GM12878 (cell line): ENCODE measurements around the gene VIPR2. TPM values are rescaled to one million over a fixed set of nuclear protein-coding genes. Genes with fewer than 3 reads are reported as not detected.

Experiments
- ATAC-seq: fragments of 200-7000 bp; cut with Tn5 transposase; 3 replicates; pipeline ENCODE4 v1.9.1; 2020; ENCODE audit warnings: mild to moderate bottlenecking, moderate library complexity
- BruUV-seq: library from RNA; stranded (reverse); fragments of 400-500 nt; replicated peaks from 2 replicates; lab custom pipeline; 2021; lab: Mats Ljungman, UMichigan
- CTCF ChIA-PET: fragments of 300-600 bp; sonication (Branson Sonifier 250); formaldehyde crosslinking; extraction: SDS; loops from one replicate; lab custom pipeline; 2021; ENCODE audit warnings: inconsistent platforms; lab: Yijun Ruan, JAX
- POLR2A ChIA-PET: fragments of 350-600 bp; formaldehyde crosslinking; extraction: SDS; loops from one replicate; lab custom pipeline; 2021; ENCODE audit warnings: inconsistent platforms; lab: Charles Lee
- RAD21 ChIA-PET: fragments of 300-600 bp; sonication (Branson Sonifier 250); formaldehyde crosslinking; loops from one replicate; lab custom pipeline; 2023; ENCODE audit warnings: antibody characterized with exemption; ENCODE audit not compliant: unreplicated experiment; lab: Charles Lee
- SMC1A ChIA-PET: fragments of 300-600 bp; sonication (Branson Sonifier 250); formaldehyde crosslinking; loops from one replicate; lab custom pipeline; 2023; ENCODE audit not compliant: unreplicated experiment, uncharacterized antibody; lab: Charles Lee
- DNase-seq: peaks from one replicate; pipeline ENCODE4 v3.0.0-alpha.2; 2011; ENCODE audit warnings: low read depth, low spot score
- FAIRE-seq: peaks from 3 replicates; lab custom pipeline; 2011; peaks lifted over from hg19 to GRCh38; lab: Jason Lieb, UNC
- H2AFZ ChIP-seq: 2 replicates; pipeline ENCODE4 v1.6.0; 2011; ENCODE audit warnings: low read depth, low read length, control low read depth; ENCODE audit not compliant: control insufficient read depth
- H3K27ac ChIP-seq: 2 replicates; pipeline ENCODE4 v1.5.1; 2011; ENCODE audit warnings: control low read depth; ENCODE audit not compliant: control insufficient read depth, insufficient read depth
- H3K27me3 ChIP-seq, 2 experiments: replicated peaks in 1 of 2; 2 replicates each; pipeline versions ENCODE4 v1.6.0 to v1.6.1; 2011; ENCODE audit warnings: low read length in 1 of 2; ENCODE audit not compliant: control insufficient read depth in 2 of 2, insufficient read depth in 2 of 2
- H3K36me3 ChIP-seq, 2 experiments: 2 replicates each; pipeline ENCODE4 v1.5.1; 2011; ENCODE audit warnings: low read length in 1 of 2; ENCODE audit not compliant: control insufficient read depth in 2 of 2, insufficient read depth in 2 of 2
- H3K4me1 ChIP-seq: 2 replicates; pipeline ENCODE4 v1.6.1; 2011; ENCODE audit warnings: mild to moderate bottlenecking, low read length, moderate library complexity, mixed read lengths; ENCODE audit not compliant: control insufficient read depth, insufficient read depth
- H3K4me2 ChIP-seq: 2 replicates; pipeline ENCODE4 v1.6.0; 2011; ENCODE audit warnings: control low read depth; ENCODE audit not compliant: control insufficient read depth, insufficient read depth
- H3K4me3 ChIP-seq: fragments of 200-600 bp; sonication (generic); 2 replicates; pipeline ENCODE4 v1.5.1; 2016
- H3K79me2 ChIP-seq: 2 replicates; pipeline ENCODE4 v1.6.0; 2011; ENCODE audit warnings: low read length; ENCODE audit not compliant: control insufficient read depth, insufficient read depth
- H3K9ac ChIP-seq: 2 replicates; pipeline ENCODE4 v1.8.0; 2011; ENCODE audit warnings: low read length, control low read depth, mixed read lengths; ENCODE audit not compliant: control insufficient read depth, insufficient read depth
- H3K9me3 ChIP-seq: replicated peaks from 3 replicates; pipeline ENCODE4 v1.5.1; 2011; ENCODE audit warnings: mild to moderate bottlenecking, low read length; ENCODE audit not compliant: control insufficient read depth, insufficient read depth
- H4K20me1 ChIP-seq: 2 replicates; pipeline ENCODE4 v1.6.0; 2011; ENCODE audit not compliant: control insufficient read depth, insufficient read depth
- BCL11A ChIP-seq: IDR thresholded peaks from 2 replicates; pipeline ENCODE4 v1.6.1; 2011; ENCODE audit warnings: low read depth, low read length
- CEBPZ ChIP-seq: fragments of 150-350 bp; IDR thresholded peaks from 2 replicates; pipeline ENCODE4 v1.6.1; 2016; ENCODE audit warnings: low read depth, low read length
- E2F4 ChIP-seq: IDR thresholded peaks from 2 replicates; pipeline ENCODE4 v1.6.1; 2012; ENCODE audit warnings: low read depth, low read length, improper control_type of control experiment
- ETV6 ChIP-seq, 2 experiments: fragments of 450-650 bp in 1 of 2; IDR thresholded peaks in 1 of 2; conservative IDR thresholded peaks in 1 of 2; 2 replicates each; pipeline ENCODE4 v1.6.1; 2014; ENCODE audit warnings: antibody characterized with exemption in 1 of 2, borderline replicate concordance in 1 of 2, low read depth in 1 of 2, mild to moderate bottlenecking in 1 of 2, moderate library complexity in 1 of 2
- IRF4 ChIP-seq: IDR thresholded peaks from 2 replicates; pipeline ENCODE4 v1.6.1; 2011; ENCODE audit warnings: low read depth, low read length
- IRF5 ChIP-seq: fragments of 450-650 bp; IDR thresholded peaks from 2 replicates; pipeline ENCODE4 v1.6.1; 2017; ENCODE audit warnings: borderline replicate concordance
- MTA3 ChIP-seq: IDR thresholded peaks from 2 replicates; pipeline ENCODE4 v1.6.1; 2012; ENCODE audit warnings: low read length, inconsistent platforms, borderline replicate concordance
- PKNOX1 ChIP-seq: fragments of 450-650 bp; IDR thresholded peaks from 2 replicates; pipeline ENCODE4 v1.6.1; 2016; ENCODE audit warnings: mild to moderate bottlenecking
- POU2F2 ChIP-seq: IDR thresholded peaks from 3 replicates; pipeline ENCODE4 v1.6.1; 2011; ENCODE audit warnings: low read depth, mild to moderate bottlenecking, low read length, borderline replicate concordance
- RBBP5 ChIP-seq: fragments of 200-600 bp; sonication (generic); conservative IDR thresholded peaks from 2 replicates; pipeline ENCODE4 v1.6.1; 2016
- STAT3 ChIP-seq: IDR thresholded peaks from 2 replicates; pipeline ENCODE4 v1.6.1; 2011; ENCODE audit warnings: low read depth, low read length, improper control_type of control experiment
- TAF1 ChIP-seq: IDR thresholded peaks from 2 replicates; pipeline ENCODE4 v1.6.1; 2011; ENCODE audit warnings: mild to moderate bottlenecking, low read depth, low read length, borderline replicate concordance
- WGBS: methylation state at CpG from one replicate; pipeline ENCODE4 v1.1.6; 2016; ENCODE audit warnings: low lambda C conversion rate; ENCODE audit not compliant: insufficient replicate concordance, insufficient coverage; ENCODE audit errors: missing lambda C conversion rate; 5-methylcytosine and 5-hydroxymethylcytosine counted together
- in situ Hi-C: fragments of 300-500 bp; cut with MboI; formaldehyde crosslinking; loops from 9 replicates; pipeline ENCODE4 v1.14.3; 2018; ENCODE audit warnings: mixed read lengths
- intact Hi-C: fragments of 100-400 bp; cut with micrococcal nuclease; formaldehyde crosslinking; loops from one replicate; pipeline ENCODE4 v1.14.2; 2022; ENCODE audit not compliant: unreplicated experiment
- polyA plus RNA-seq, 11 experiments: library from polyadenylated mRNA; depleted of rRNA in 4 of 11; unstranded in 6 of 11; stranded (reverse) in 5 of 11; fragments of >200 nt; fragmentation: Nextera tagmentation in 4 of 11; fragmentation: Illumina TruSeq in 1 of 11; extraction: Ambion mirVana in 4 of 11; extraction: Trizol in 1 of 11; gene quantifications; 1 replicate in 1 of 11; 2 replicates in 10 of 11; pipeline versions ENCODE4 v1.2.1 to v1.2.3, GENCODE V29; 2011 to 2016; ENCODE audit warnings: inconsistent platforms in 2 of 11, missing spikeins in 2 of 11, low read depth in 1 of 11
- total RNA-seq, 4 experiments: library from RNA; depleted of rRNA in 3 of 4; stranded (reverse); fragments of >200 nt in 3 of 4; fragmentation: Illumina TruSeq in 1 of 4; extraction: Trizol in 1 of 4; gene quantifications; 2 replicates each; pipeline versions ENCODE4 v1.2.1 to v1.2.3, GENCODE V29; 2013 to 2021
- TF ChIP-seq, protein P1 (sequence below): fragments of 450-650 bp; formaldehyde crosslinking; IDR thresholded peaks from 2 replicates; pipeline ENCODE4 v1.5.0; 2022; ENCODE audit warnings: mild to moderate bottlenecking, missing genetic modification characterization
- TF ChIP-seq, protein P2 (sequence below): IDR thresholded peaks from 2 replicates; pipeline ENCODE4 v1.6.1; 2012; ENCODE audit warnings: low read depth, low read length, improper control_type of control experiment

The VIPR2 gene
- total and polyA plus RNA-seq, 10 of the 15 experiments (the other 5 are each of a cell fraction or from before 2014, with no cell fraction given), result not detected

DNA sequence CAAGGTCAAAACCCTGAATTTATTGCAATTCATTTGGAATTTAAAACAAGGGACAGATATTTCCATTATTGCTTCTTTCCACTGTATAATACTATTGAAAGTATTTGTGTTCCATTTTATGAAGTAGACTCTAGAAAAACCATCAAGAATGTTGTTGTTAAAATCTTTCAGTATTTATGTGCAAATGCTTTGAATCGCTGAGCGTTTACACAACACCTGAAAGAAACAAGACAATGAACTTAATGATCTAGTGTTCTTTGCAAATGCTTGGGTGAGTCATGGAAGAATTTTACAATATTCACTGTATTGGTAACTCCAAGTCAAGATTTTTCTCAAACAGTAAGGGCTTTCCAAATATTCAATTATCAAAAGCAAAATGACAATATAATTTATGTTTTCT, 97.1 kb downstream of the VIPR2 start:
- 90% methylated on average over 2 of the region's 2 CpGs for WGBS
- ATAC-seq, result no peak
- TF ChIP-seq MTA3 (no peak), TAF1 (no peak), POU2F2 (no peak), IRF5 (no peak), ETV6 (conservative IDR thresholded peaks at IDR 0.05 in 1 of 2, IDR thresholded peaks at IDR 0.05 in 1 of 2; ENCODE audit: borderline replicate concordance in 1 of 2, low read depth in 1 of 2) (no peak), CEBPZ (no peak), STAT3 (no peak), RBBP5 (no peak), E2F4 (no peak), IRF4 (no peak), PKNOX1 (no peak), BCL11A (no peak)
- TF ChIP-seq, protein P1, sequence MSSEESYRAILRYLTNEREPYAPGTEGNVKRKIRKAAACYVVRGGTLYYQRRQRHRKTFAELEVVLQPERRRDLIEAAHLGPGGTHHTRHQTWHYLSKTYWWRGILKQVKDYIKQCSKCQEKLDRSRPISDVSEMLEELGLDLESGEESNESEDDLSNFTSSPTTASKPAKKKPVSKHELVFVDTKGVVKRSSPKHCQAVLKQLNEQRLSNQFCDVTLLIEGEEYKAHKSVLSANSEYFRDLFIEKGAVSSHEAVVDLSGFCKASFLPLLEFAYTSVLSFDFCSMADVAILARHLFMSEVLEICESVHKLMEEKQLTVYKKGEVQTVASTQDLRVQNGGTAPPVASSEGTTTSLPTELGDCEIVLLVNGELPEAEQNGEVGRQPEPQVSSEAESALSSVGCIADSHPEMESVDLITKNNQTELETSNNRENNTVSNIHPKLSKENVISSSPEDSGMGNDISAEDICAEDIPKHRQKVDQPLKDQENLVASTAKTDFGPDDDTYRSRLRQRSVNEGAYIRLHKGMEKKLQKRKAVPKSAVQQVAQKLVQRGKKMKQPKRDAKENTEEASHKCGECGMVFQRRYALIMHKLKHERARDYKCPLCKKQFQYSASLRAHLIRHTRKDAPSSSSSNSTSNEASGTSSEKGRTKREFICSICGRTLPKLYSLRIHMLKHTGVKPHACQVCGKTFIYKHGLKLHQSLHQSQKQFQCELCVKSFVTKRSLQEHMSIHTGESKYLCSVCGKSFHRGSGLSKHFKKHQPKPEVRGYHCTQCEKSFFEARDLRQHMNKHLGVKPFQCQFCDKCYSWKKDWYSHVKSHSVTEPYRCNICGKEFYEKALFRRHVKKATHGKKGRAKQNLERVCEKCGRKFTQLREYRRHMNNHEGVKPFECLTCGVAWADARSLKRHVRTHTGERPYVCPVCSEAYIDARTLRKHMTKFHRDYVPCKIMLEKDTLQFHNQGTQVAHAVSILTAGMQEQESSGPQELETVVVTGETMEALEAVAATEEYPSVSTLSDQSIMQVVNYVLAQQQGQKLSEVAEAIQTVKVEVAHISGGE (CRISPR knock-in tag), result no peak
- TF ChIP-seq, protein P2, sequence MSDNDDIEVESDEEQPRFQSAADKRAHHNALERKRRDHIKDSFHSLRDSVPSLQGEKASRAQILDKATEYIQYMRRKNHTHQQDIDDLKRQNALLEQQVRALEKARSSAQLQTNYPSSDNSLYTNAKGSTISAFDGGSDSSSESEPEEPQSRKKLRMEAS, result no peak

More for the DNA sequence above, 97.1 kb downstream of the VIPR2 start:
- Histone ChIP-seq H3K4me1 (no peaks in the 10 kb centered on the region), H2AFZ (no peak overlapping the region), H3K9ac (no peak overlapping the region), H3K36me3 (no peaks in the 10 kb centered on the region), H3K79me2 (no peaks in the 10 kb centered on the region), H3K4me2 (no peak overlapping the region), H3K9me3 (no peaks in the 10 kb centered on the region; the same call in 2 of the 3 replicates), H4K20me1 (no peaks in the 10 kb centered on the region), H3K27me3 (no peaks in the 10 kb centered on the region), H3K4me3 (no peak overlapping the region), H3K27ac (no peak overlapping the region)
- intact Hi-C loops (no loop called here), in situ Hi-C loops (no loop called here)
- FAIRE-seq, result no peak
- ChIA-PET POLR2A (no interaction called here), CTCF (interaction anchor here (0.6 to 1.2 kb wide), 2 partner anchors 9 to 27 kb away, joined by 3 to 4 read pairs; no protein-coding TSS in a partner anchor), RAD21 (no interaction called here), SMC1A (interaction anchor here (1.0 kb wide), 1 partner anchor 333 kb away, joined by 3 read pairs; no protein-coding TSS in a partner anchor)
- no TSS peak for BruUV-seq
- DNase-seq, result no peak
